ENCODE results near the gene TANC1.

The TANC1 gene

DNA sequence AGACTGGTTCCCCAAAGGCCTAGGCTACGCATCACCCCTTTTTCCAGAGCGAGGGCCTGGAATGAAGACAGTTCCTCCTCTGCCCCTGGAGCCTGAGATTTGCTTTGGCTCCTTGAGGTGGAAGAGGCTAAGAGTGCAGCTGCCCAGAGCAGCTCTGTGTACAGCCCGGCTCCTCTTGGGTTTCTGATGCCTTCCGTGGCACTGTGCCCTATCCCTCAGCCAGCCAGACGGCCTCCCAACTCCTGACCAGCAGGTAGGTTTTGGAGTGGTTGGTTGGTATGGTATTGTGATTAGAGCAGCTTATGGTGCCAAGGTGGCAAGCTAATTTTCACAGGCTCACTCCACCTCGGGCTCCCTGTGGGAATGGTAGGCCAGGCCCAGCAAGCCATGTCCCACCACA lies 112.2 kb downstream of the TANC1 start:
- Histone ChIP-seq H3K4me3 (ENCODE audit: low read length) (no peak overlapping the region), H3K27ac (ENCODE audit: low read length) (no peak overlapping the region), H3K36me3 (ENCODE audit: control insufficient read depth, low read depth, low read length) (no peaks in the 10 kb centered on the region), H3K9ac (ENCODE audit: low read length) (no peak overlapping the region), H3K27me3 (ENCODE audit: control insufficient read depth, insufficient read depth, low read length) (no peaks in the 10 kb centered on the region), H3K4me1 (ENCODE audit: control insufficient read depth, low read depth, low read length) (no peaks in the 10 kb centered on the region), H3K9me3 (ENCODE audit: control insufficient read depth, low read depth, low read length) (no peaks in the 10 kb centered on the region)

DNA sequence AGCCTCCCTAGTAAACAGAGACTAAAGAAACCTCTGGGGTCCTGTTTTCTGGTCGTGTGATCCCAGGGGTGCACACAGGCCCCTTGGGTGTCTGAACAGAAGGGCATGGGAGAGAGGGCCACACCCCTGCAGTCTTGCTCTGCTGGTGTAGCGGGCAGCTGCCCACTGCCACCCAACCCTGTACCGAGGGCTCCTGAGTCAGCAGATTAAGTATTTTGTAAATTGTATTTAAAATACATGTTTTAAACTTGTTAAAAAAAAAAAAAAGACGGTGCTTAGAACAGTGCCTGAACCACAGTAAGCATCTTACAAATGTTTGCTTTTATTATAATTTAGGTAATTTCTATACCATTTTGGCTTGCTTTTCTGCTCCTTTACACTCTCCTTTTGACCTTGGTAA lies 113.7 kb downstream of the TANC1 start:
- no peaks in the 10 kb centered on the region for H3K27me3 ChIP-seq (ENCODE audit: control insufficient read depth, insufficient read depth, low read length)
- H3K4me3 ChIP-seq (ENCODE audit: low read length) = no peak overlapping the region
- H3K9me3 ChIP-seq (ENCODE audit: control insufficient read depth, low read depth, low read length) = no peaks in the 10 kb centered on the region
- H3K27ac ChIP-seq (ENCODE audit: low read length) = no peak overlapping the region
- H3K36me3 ChIP-seq (ENCODE audit: control insufficient read depth, low read depth, low read length) = no peaks in the 10 kb centered on the region
- H3K9ac ChIP-seq (ENCODE audit: low read length) = no peak overlapping the region
- H3K4me1 ChIP-seq (ENCODE audit: control insufficient read depth, low read depth, low read length) = no peaks in the 10 kb centered on the region

DNA sequence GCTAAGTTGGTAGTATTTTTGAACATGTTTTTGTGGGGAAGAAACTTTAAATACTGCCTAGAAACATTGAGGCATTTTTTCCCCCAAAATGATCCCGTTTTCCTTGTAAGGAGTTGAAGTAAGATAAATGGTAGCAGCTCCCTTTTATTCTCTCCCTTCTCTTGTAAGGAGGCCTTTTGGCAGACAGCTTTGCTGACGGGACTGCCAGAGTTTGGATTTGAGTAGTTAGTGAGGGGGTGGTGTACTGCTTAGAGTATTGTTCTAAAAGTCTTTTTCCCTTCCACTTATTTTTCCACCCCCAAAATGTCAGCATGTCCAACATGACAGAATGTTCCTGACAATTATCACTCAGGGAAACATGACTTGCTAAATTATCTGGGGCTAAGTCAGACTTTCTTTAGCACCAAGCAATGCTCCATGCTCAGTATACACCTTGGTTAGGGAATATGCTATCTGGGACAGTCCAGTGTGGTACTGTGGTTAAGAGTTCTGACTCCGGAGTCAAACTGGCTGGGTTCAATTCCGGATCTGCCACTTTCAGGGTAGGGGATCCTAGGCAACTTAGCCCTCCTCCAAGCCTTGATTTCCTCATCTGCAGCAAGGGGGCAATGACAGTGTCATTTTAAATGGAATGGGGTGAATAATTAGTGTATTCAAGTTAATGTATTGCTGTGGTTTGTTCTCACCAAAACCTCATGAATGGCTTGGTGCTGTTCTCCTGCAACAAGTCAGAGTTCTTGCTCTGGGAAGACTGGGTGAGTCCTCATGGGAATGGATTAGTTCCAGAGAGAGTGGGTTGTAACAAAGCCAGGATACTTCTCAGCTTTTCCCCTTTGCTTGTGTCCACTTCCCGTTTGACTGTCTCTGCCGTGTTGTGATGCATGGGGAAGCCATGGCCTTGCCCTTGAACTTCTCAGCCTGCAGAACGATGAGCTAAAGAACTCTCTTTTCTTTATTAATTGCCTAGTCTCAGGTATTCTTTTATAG lies 116.2 kb downstream of the TANC1 start:
- Histone ChIP-seq H3K9ac (ENCODE audit: low read length) (no peak overlapping the region), H3K36me3 (ENCODE audit: control insufficient read depth, low read depth, low read length) (no peaks in the 10 kb centered on the region), H3K27me3 (ENCODE audit: control insufficient read depth, insufficient read depth, low read length) (no peaks in the 10 kb centered on the region), H3K4me3 (ENCODE audit: low read length) (no peak overlapping the region), H3K9me3 (ENCODE audit: control insufficient read depth, low read depth, low read length) (no peaks in the 10 kb centered on the region), H3K4me1 (ENCODE audit: control insufficient read depth, low read depth, low read length) (no peaks in the 10 kb centered on the region), H3K27ac (ENCODE audit: low read length) (no peak overlapping the region)

DNA sequence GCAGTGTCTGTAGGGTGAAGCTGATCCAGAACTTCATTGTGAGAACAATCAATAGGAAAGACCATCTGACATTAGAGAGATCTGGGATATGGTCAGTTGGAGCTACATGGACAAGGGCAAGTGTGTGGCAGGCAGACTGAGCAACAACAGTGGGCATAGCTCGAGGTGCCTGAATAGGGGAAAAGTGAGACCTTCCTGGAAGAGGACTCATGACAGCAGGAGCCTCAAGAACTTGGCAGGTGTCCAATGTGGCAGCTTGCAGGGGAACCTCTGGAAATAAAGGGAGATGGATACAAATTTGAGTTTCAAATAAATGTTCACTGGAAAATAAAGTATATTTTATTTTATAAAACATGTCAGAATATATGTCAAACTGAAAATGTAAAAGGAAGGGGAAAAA lies 117.9 kb downstream of the TANC1 start:
- no peaks in the 10 kb centered on the region for H3K36me3 ChIP-seq (ENCODE audit: control insufficient read depth, low read depth, low read length)
- no peak overlapping the region for H3K4me3 ChIP-seq (ENCODE audit: low read length)

DNA sequence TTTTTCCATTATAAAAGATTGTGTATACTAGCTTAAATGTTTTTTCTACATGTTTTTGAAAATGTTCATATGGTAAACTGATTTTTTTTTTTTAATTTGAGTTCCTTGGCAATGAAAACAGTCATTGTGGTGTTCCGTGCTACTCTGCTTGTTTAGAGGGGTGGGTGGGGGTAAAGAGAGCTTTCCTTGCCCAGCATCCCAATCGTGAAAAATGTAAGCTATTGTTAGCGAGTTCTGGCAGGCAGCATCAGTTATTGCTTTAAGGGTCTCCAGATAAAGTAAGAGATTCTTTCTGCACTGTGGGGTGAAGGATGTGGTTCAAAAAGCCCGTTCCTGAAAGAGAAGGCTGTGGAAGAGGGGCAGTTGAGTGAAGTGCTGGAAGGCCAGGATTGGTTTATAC lies 118.4 kb downstream of the TANC1 start:
- no peaks in the 10 kb centered on the region for H3K9me3 ChIP-seq (ENCODE audit: control insufficient read depth, low read depth, low read length)
- no peaks in the 10 kb centered on the region for H3K27me3 ChIP-seq (ENCODE audit: control insufficient read depth, insufficient read depth, low read length)
- no peaks in the 10 kb centered on the region for H3K4me1 ChIP-seq (ENCODE audit: control insufficient read depth, low read depth, low read length)
- no peak overlapping the region for H3K4me3 ChIP-seq (ENCODE audit: low read length)
- no peak overlapping the region for H3K9ac ChIP-seq (ENCODE audit: low read length)
- no peaks in the 10 kb centered on the region for H3K36me3 ChIP-seq (ENCODE audit: control insufficient read depth, low read depth, low read length)
- H3K27ac ChIP-seq (ENCODE audit: low read length) = no peak overlapping the region

More for the DNA sequence above, 117.9 kb downstream of the TANC1 start:
- H3K9ac ChIP-seq (ENCODE audit: low read length) = no peak overlapping the region
- H3K9me3 ChIP-seq (ENCODE audit: control insufficient read depth, low read depth, low read length) = no peaks in the 10 kb centered on the region
- no peak overlapping the region for H3K27ac ChIP-seq (ENCODE audit: low read length)
- no peaks in the 10 kb centered on the region for H3K27me3 ChIP-seq (ENCODE audit: control insufficient read depth, insufficient read depth, low read length)
- H3K4me1 ChIP-seq (ENCODE audit: control insufficient read depth, low read depth, low read length) = no peaks in the 10 kb centered on the region

DNA sequence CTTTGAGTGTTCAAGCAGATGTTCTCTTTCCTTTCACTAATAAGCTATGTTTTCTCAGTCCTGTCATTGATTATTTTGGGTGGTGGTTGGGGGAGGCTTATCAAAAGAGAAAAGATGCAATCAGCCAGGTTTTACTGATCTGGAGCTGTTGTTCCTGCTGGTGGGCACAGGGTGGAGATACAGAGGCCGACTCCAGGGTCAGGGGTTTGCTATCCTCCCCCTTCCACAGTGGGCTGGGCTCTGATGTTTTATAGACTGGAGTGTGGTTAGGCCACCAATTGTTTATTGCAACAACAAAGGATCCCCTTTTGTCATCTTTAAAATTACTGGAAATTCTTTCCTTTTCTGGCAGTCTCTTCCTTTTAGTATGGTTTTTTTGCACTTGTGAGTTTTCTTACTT lies 120.5 kb downstream of the TANC1 start:
- Histone ChIP-seq H3K9ac (ENCODE audit: low read length) (no peak overlapping the region), H3K36me3 (ENCODE audit: control insufficient read depth, low read depth, low read length) (no peaks in the 10 kb centered on the region), H3K9me3 (ENCODE audit: control insufficient read depth, low read depth, low read length) (no peaks in the 10 kb centered on the region), H3K4me3 (ENCODE audit: low read length) (no peak overlapping the region), H3K27ac (ENCODE audit: low read length) (no peak overlapping the region), H3K4me1 (ENCODE audit: control insufficient read depth, low read depth, low read length) (no peaks in the 10 kb centered on the region), H3K27me3 (ENCODE audit: control insufficient read depth, insufficient read depth, low read length) (no peaks in the 10 kb centered on the region)

DNA sequence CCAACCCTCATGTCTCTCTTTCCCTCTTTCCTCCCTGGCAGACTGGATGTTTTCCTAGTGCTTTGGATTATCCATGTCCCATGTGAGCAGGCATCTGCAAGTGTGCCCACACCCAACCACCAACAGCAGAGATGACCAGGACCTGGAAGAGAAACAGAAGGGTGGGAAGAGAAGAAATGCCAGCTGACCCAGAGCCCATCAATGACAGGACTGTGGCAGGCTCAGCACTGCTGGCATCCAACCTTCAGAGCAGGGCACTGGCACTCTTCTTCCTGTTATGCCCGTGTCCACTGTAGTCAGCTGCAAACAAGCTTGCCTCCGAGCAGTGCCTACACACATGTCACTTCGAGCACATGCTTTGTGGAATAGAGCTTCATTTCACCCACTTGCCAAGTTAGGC lies 121.1 kb downstream of the TANC1 start:
- H3K27ac ChIP-seq (ENCODE audit: low read length) = no peak overlapping the region
- no peaks in the 10 kb centered on the region for H3K36me3 ChIP-seq (ENCODE audit: control insufficient read depth, low read depth, low read length)
- no peaks in the 10 kb centered on the region for H3K4me1 ChIP-seq (ENCODE audit: control insufficient read depth, low read depth, low read length)
- H3K27me3 ChIP-seq (ENCODE audit: control insufficient read depth, insufficient read depth, low read length) = no peaks in the 10 kb centered on the region
- no peak overlapping the region for H3K9ac ChIP-seq (ENCODE audit: low read length)
- H3K4me3 ChIP-seq (ENCODE audit: low read length) = no peak overlapping the region
- H3K9me3 ChIP-seq (ENCODE audit: control insufficient read depth, low read depth, low read length) = no peaks in the 10 kb centered on the region

DNA sequence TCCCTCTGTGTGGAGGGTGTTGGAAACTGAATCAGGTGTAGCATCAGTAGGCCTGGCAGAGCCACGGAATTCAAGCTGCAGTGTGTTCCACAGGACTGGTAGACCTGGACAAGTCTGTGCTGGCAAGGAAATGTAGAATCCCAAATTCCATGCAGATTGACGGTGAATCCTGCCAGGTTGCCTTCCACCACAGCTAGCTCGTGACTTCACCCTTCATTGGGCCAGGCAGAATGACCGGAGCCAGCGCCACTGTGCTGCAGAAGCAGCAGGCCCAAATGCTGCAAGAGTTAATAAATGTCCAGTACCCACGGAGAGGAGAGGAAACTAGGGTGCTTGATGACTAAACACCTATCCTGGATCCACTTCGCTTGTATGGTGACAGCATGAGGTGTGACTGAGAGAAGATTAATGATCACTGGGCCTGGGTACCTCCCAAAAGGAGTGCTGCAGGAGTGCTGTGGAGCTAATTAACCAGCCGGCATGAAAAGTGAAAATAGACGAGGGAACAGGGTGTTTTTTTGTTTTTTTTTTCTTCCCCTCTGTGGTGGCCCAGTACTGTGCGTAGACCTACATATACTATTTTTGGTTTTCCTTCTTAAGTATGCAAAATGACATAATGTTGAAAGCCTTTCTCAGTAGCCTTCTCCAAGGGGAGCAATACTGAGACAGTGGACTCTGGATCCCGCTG lies 122.2 kb downstream of the TANC1 start:
- Histone ChIP-seq H3K27me3 (ENCODE audit: control insufficient read depth, insufficient read depth, low read length) (no peaks in the 10 kb centered on the region), H3K36me3 (ENCODE audit: control insufficient read depth, low read depth, low read length) (no peaks in the 10 kb centered on the region), H3K27ac (ENCODE audit: low read length) (no peak overlapping the region), H3K4me3 (ENCODE audit: low read length) (no peak overlapping the region), H3K9ac (ENCODE audit: low read length) (no peak overlapping the region), H3K4me1 (ENCODE audit: control insufficient read depth, low read depth, low read length) (no peaks in the 10 kb centered on the region), H3K9me3 (ENCODE audit: control insufficient read depth, low read depth, low read length) (no peaks in the 10 kb centered on the region)

DNA sequence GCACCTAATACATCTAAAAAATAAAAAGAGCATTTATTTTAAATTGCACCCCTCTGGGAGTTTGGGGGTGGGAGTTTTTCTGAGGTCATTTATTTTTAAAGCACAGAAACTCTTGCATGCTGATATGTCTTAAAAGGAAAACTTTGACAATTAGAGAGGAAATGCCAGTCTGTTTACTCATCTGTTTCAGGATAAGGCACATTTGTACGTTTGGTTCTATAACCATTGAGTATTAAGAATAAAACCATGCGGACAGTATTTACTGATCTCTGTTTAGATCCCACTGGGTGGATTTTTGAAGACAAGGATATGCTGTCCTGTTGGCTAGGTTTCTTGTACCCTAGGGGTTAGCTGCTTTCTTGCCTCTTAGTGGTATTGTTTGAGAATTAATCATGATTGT lies 122.9 kb downstream of the TANC1 start:
- Histone ChIP-seq H3K27me3 (ENCODE audit: control insufficient read depth, insufficient read depth, low read length) (no peaks in the 10 kb centered on the region), H3K9me3 (ENCODE audit: control insufficient read depth, low read depth, low read length) (no peaks in the 10 kb centered on the region), H3K9ac (ENCODE audit: low read length) (no peak overlapping the region), H3K4me3 (ENCODE audit: low read length) (no peak overlapping the region), H3K27ac (ENCODE audit: low read length) (no peak overlapping the region), H3K36me3 (ENCODE audit: control insufficient read depth, low read depth, low read length) (no peaks in the 10 kb centered on the region), H3K4me1 (ENCODE audit: control insufficient read depth, low read depth, low read length) (no peaks in the 10 kb centered on the region)

DNA sequence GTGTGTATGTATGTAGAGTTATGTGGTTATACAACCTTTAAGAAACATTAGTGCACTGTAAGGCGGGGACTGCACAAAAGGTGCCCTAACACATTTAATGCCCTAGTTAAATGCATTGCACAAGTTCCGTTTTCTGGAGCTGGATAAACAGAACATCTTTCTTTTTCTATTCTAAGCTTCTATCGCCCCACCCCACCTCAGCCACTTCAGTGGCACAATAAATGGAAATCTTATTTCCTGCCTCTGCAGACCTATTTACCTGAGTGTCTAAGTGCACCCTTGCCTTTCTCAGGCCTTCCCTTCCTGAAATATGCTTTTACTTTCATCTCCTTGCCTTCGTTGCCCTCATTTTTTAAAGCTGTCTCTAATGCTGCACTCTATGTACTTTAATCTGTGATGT lies 123.5 kb downstream of the TANC1 start:
- no peaks in the 10 kb centered on the region for H3K36me3 ChIP-seq (ENCODE audit: control insufficient read depth, low read depth, low read length)
- no peaks in the 10 kb centered on the region for H3K9me3 ChIP-seq (ENCODE audit: control insufficient read depth, low read depth, low read length)
- H3K4me3 ChIP-seq (ENCODE audit: low read length) = no peak overlapping the region
- H3K27me3 ChIP-seq (ENCODE audit: control insufficient read depth, insufficient read depth, low read length) = no peaks in the 10 kb centered on the region
- H3K27ac ChIP-seq (ENCODE audit: low read length) = no peak overlapping the region
- H3K4me1 ChIP-seq (ENCODE audit: control insufficient read depth, low read depth, low read length) = no peaks in the 10 kb centered on the region
- no peak overlapping the region for H3K9ac ChIP-seq (ENCODE audit: low read length)

DNA sequence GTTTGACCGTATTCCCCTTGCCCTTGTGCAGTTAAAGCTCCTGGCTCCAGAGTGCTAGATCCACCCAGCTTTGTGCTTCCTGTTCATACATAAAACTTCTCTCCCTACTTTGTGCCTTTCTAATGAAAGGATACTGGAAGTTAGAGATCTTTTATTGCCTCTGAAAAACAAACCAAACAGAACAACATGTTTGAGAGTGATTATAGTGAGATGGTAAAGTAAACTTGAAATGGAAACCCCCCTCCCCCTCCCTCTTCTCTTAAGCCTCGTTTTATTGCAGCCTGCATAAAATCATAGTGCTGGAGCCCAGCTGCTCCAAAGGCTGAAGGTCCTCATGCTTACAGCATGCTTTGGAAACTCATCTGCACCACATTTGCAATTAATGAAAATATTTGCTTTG lies 125.1 kb downstream of the TANC1 start:
- Histone ChIP-seq H3K9ac (ENCODE audit: low read length) (no peak overlapping the region), H3K27me3 (ENCODE audit: control insufficient read depth, insufficient read depth, low read length) (no peaks in the 10 kb centered on the region), H3K4me3 (ENCODE audit: low read length) (no peak overlapping the region), H3K27ac (ENCODE audit: low read length) (no peak overlapping the region), H3K4me1 (ENCODE audit: control insufficient read depth, low read depth, low read length) (no peaks in the 10 kb centered on the region), H3K36me3 (ENCODE audit: control insufficient read depth, low read depth, low read length) (no peaks in the 10 kb centered on the region), H3K9me3 (ENCODE audit: control insufficient read depth, low read depth, low read length) (no peaks in the 10 kb centered on the region)

Data from iPS-18a (cell line).